HepG2 (cell line): ENCODE results near the gene AGRP. TPM values are rescaled to one million over a fixed set of nuclear protein-coding genes. Genes with fewer than 3 reads are reported as not detected.

Experiments
- ATAC-seq: fragments of 200-7000 bp; cut with Tn5 transposase; 3 replicates; pipeline ENCODE4 v1.9.1; 2020; ENCODE audit warnings: mild to moderate bottlenecking, moderate library complexity
- BruUV-seq: library from RNA; stranded (reverse); fragments of 400-500 nt; replicated peaks from 2 replicates; lab custom pipeline; 2021; lab: Mats Ljungman, UMichigan
- CTCF ChIA-PET: fragments of 300-600 bp; formaldehyde crosslinking; extraction: SDS; loops from one replicate; lab custom pipeline; 2021; ENCODE audit warnings: low total read pairs, inconsistent platforms, low intra/inter-chr PET ratio; lab: Yijun Ruan, JAX
- POLR2A ChIA-PET: fragments of 350-600 bp; sonication (Branson Sonifier 250); formaldehyde crosslinking; loops from one replicate; lab custom pipeline; 2020; ENCODE audit warnings: antibody characterized with exemption, inconsistent platforms; lab: Yijun Ruan, JAX
- DNase-seq: peaks from one replicate; pipeline ENCODE4 v3.0.0-alpha.2; 2015; ENCODE audit warnings: low spot score
- FAIRE-seq: peaks from 3 replicates; lab custom pipeline; 2011; peaks lifted over from hg19 to GRCh38; lab: Jason Lieb, UNC
- H2AFZ ChIP-seq: one replicate; pipeline ENCODE4 v1.6.1; 2011; ENCODE audit warnings: low read length, inconsistent platforms
- H3K27ac ChIP-seq: fragments of 300-600 bp; 3 replicates; pipeline ENCODE4 v1.8.0; 2011; ENCODE audit warnings: mixed run types, mild to moderate bottlenecking, mixed read lengths, low read length, inconsistent platforms; ENCODE audit not compliant: insufficient read depth; ENCODE audit errors: extremely low read length
- H3K27me3 ChIP-seq, 2 experiments: fragments of 200-600 bp in 1 of 2; 2 replicates in 1 of 2; 3 replicates in 1 of 2; pipeline versions ENCODE4 v1.6.0 to v1.8.0; 2011; ENCODE audit warnings: low read length in 2 of 2, mild to moderate bottlenecking in 2 of 2, moderate library complexity in 2 of 2, inconsistent platforms in 1 of 2; ENCODE audit not compliant: insufficient read depth in 2 of 2, control insufficient read depth in 1 of 2
- H3K36me3 ChIP-seq, 2 experiments: fragments of 200-600 bp in 1 of 2; replicated peaks in 1 of 2; 2 replicates in 1 of 2; 3 replicates in 1 of 2; pipeline versions ENCODE4 v1.5.1 to v1.8.0; 2011; ENCODE audit warnings: low read length in 2 of 2, inconsistent platforms in 1 of 2; ENCODE audit not compliant: insufficient read depth in 2 of 2, control insufficient read depth in 1 of 2
- H3K4me1 ChIP-seq: 2 replicates; pipeline ENCODE4 v1.5.1; 2012; ENCODE audit warnings: low read length, inconsistent platforms; ENCODE audit not compliant: insufficient read depth
- H3K4me2 ChIP-seq: 2 replicates; pipeline ENCODE4 v1.6.0; 2011; ENCODE audit warnings: low read depth, low read length, inconsistent platforms
- H3K4me3 ChIP-seq, 3 experiments: fragments of 200-600 bp in 1 of 3; sonication (generic), shearing (Covaris generic) in 1 of 3; replicated peaks in 1 of 3; 2 replicates each; pipeline ENCODE4 v1.5.1; 2011 to 2016; ENCODE audit warnings: low read length in 3 of 3, inconsistent platforms in 2 of 3, low read depth in 2 of 3, mild to moderate bottlenecking in 2 of 3, control low read depth in 1 of 3, mixed read lengths in 1 of 3; ENCODE audit not compliant: insufficient read depth in 1 of 3
- H3K79me2 ChIP-seq: one replicate; pipeline ENCODE4 v1.6.1; 2011; ENCODE audit warnings: low read length, inconsistent platforms; ENCODE audit not compliant: insufficient read depth
- H3K9ac ChIP-seq: 2 replicates; pipeline ENCODE4 v1.6.0; 2011; ENCODE audit warnings: mild to moderate bottlenecking, low read depth, low read length, inconsistent platforms; ENCODE audit not compliant: insufficient read depth
- H3K9me3 ChIP-seq: 2 replicates; pipeline ENCODE4 v1.5.1; 2012; ENCODE audit warnings: mild to moderate bottlenecking, low read length
- H4K20me1 ChIP-seq: 2 replicates; pipeline ENCODE4 v1.6.0; 2011; ENCODE audit warnings: inconsistent platforms, mild to moderate bottlenecking, low read length, moderate library complexity; ENCODE audit not compliant: insufficient read depth
- AGO2 ChIP-seq: fragments of 200-400 bp; formaldehyde crosslinking; optimal IDR thresholded peaks from 2 replicates; pipeline ENCODE3; 2017; ENCODE audit warnings: mild to moderate bottlenecking, low read depth, low read length, moderate library complexity
- ATF7 ChIP-seq, 2 experiments: fragments of 450-650 bp in 1 of 2; sonication (generic) in 1 of 2; formaldehyde crosslinking in 1 of 2; IDR thresholded peaks; 2 replicates each; pipeline versions ENCODE4 v1.4.0 to v1.6.1; 2016 to 2020; ENCODE audit warnings: antibody characterized with exemption in 1 of 2, mild to moderate bottlenecking in 1 of 2, missing genetic modification reagents in 1 of 2
- DDIT3 ChIP-seq: sonication (generic); formaldehyde crosslinking; IDR thresholded peaks from 2 replicates; pipeline ENCODE4 v1.4.0; 2020; ENCODE audit warnings: mild to moderate bottlenecking, missing genetic modification reagents
- KDM5A ChIP-seq: fragments of 200-600 bp; sonication (generic); IDR thresholded peaks from 2 replicates; pipeline ENCODE4 v1.7.0; 2018; ENCODE audit warnings: antibody characterized with exemption, mild to moderate bottlenecking, low read length, borderline replicate concordance
- PHF21A ChIP-seq: sonication (generic); formaldehyde crosslinking; IDR thresholded peaks from 2 replicates; pipeline ENCODE4 v1.5.0; 2020; ENCODE audit warnings: mild to moderate bottlenecking, missing genetic modification reagents
- RNF2 ChIP-seq: fragments of 450-650 bp; conservative IDR thresholded peaks from 2 replicates; pipeline ENCODE4 v1.6.1; 2016; ENCODE audit warnings: low read depth
- ZBTB26 ChIP-seq: IDR thresholded peaks from 2 replicates; pipeline ENCODE4 v1.6.1; 2016; ENCODE audit warnings: missing compliant biosample characterization, missing genetic modification reagents, borderline replicate concordance
- ZBTB39 ChIP-seq: sonication (generic); formaldehyde crosslinking; IDR thresholded peaks from 2 replicates; pipeline ENCODE4 v1.5.0; 2020; ENCODE audit warnings: missing genetic modification reagents
- ZFP91 ChIP-seq: sonication (generic); formaldehyde crosslinking; IDR thresholded peaks from 2 replicates; pipeline ENCODE4 v1.9.0; 2022; ENCODE audit warnings: missing genetic modification reagents, mild to moderate bottlenecking, borderline replicate concordance
- ZNF232 ChIP-seq: sonication (generic); formaldehyde crosslinking; IDR thresholded peaks from 2 replicates; pipeline ENCODE4 v1.4.0; 2020; ENCODE audit warnings: missing genetic modification reagents, borderline replicate concordance
- ZNF260 ChIP-seq: sonication (generic); formaldehyde crosslinking; IDR thresholded peaks from 2 replicates; pipeline ENCODE4 v1.4.0; 2020; ENCODE audit warnings: missing genetic modification reagents, low read depth, mild to moderate bottlenecking, borderline replicate concordance
- ZNF275 ChIP-seq: sonication (generic); formaldehyde crosslinking; IDR thresholded peaks from 2 replicates; pipeline ENCODE4 v1.8.0; 2022; ENCODE audit warnings: missing genetic modification reagents, mild to moderate bottlenecking, inconsistent platforms, borderline replicate concordance
- ZNF790 ChIP-seq: sonication (generic); formaldehyde crosslinking; IDR thresholded peaks from 2 replicates; pipeline ENCODE4 v1.8.0; 2022; ENCODE audit warnings: missing genetic modification reagents, mild to moderate bottlenecking, borderline replicate concordance
- WGBS: methylation state at CpG from one replicate; pipeline ENCODE4 v1.1.6; 2017; ENCODE audit warnings: low lambda C conversion rate; 5-methylcytosine and 5-hydroxymethylcytosine counted together
- in situ Hi-C: cut with HindIII; loops from 2 replicates; pipeline ENCODE4 v1.10.0; 2017; ENCODE audit warnings: low pct_unique_long_range_greater_than_20kb; ENCODE audit not compliant: extremely low pct_ligation_motif_present
- intact Hi-C: fragments of 100-400 bp; cut with micrococcal nuclease; formaldehyde crosslinking; loops from one replicate; pipeline ENCODE4 v1.10.0; 2022; ENCODE audit not compliant: unreplicated experiment
- polyA plus RNA-seq, 8 experiments: library from polyadenylated mRNA; depleted of rRNA in 3 of 8; stranded (reverse) in 7 of 8; unstranded in 1 of 8; fragments of >200 nt; fragmentation: Illumina TruSeq in 4 of 8; extraction: Trizol in 4 of 8; gene quantifications; 2 replicates each; pipeline versions ENCODE4 v1.2.1 to v1.2.3, GENCODE V29; 2011 to 2016; ENCODE audit warnings: low read depth in 4 of 8, missing spikeins in 1 of 8, mixed read lengths in 1 of 8; ENCODE audit not compliant: insufficient read depth in 1 of 8
- total RNA-seq, 5 experiments: library from RNA; depleted of rRNA; stranded (reverse); fragments of >200 nt; fragmentation: Illumina TruSeq; extraction: Trizol; gene quantifications; 2 replicates each; pipeline ENCODE4 v1.2.3, GENCODE V29; 2016; ENCODE audit warnings: low read depth in 1 of 5

The AGRP gene
- total and polyA plus RNA-seq, 2 of the 13 experiments (the other 11 are each of a cell fraction or from before 2014, with no cell fraction given): not detected

GRCh38 chr16:67468731-67469130 is 14.6 kb downstream of the AGRP start (continued):
- no peak for TF ChIP-seq ZFP91 (CRISPR knock-in tag)

- no peak overlapping the region for H3K9ac ChIP-seq
- H4K20me1 ChIP-seq: peaks cover 7% of the 10 kb centered on the region
- in situ Hi-C loops (loop anchor here (5.0 kb wide), 1 partner anchor 34 kb away; the partner anchor contains the start of gene HSD11B2), intact Hi-C loops (loop anchor here (5.0 kb wide), 1 partner anchor 189 kb away; the partner anchor contains the start of gene PLEKHG4)
- WGBS: 75% methylated on average over 6 of the region's 6 CpGs
- H3K4me2 ChIP-seq: no peak overlapping the region
- no peak overlapping the region for H2AFZ ChIP-seq
- H3K27ac ChIP-seq: no peak overlapping the region
- H3K4me3 ChIP-seq: no peak overlapping the region
- FAIRE-seq: no peak
- POLR2A ChIA-PET: interaction anchor here (1.5 kb wide), 1 partner anchor 21 kb away, joined by 4 read pairs; no protein-coding TSS in a partner anchor
- peaks cover 18% of the 10 kb centered on the region for H3K79me2 ChIP-seq
- DNase-seq: no peak
- CTCF ChIA-PET: interaction anchor here (1.6 to 5.3 kb wide), 3 partner anchors 10 to 38 kb away, joined by 4 to 98 read pairs (median 9); partner anchors contain the start of gene HSD11B2
- peaks cover 5% of the 10 kb centered on the region for H3K4me1 ChIP-seq
- ATAC-seq: no peak
- H3K36me3 ChIP-seq: peaks cover 0 to 4% of the 10 kb centered on the region in 2 experiments; a peak in 2 of 5 replicates
- no peaks in the 10 kb centered on the region for H3K9me3 ChIP-seq
- no peaks in the 10 kb centered on the region for H3K27me3 ChIP-seq
- no TSS peak for BruUV-seq
- TF ChIP-seq ZNF790 (CRISPR knock-in tag) (no peak), PHF21A (no peak), ZBTB39 (CRISPR knock-in tag) (no peak), ZNF232 (no peak), ZNF275 (CRISPR knock-in tag) (no peak), ZBTB26 (CRISPR knock-in tag) (no peak), DDIT3 (CRISPR knock-in tag) (no peak), RNF2 (no peak), ZNF260 (CRISPR knock-in tag) (no peak), AGO2 (no peak), ATF7 (IDR thresholded peaks at IDR 0.05) (no peak), ATF7 (CRISPR knock-in tag; IDR thresholded peaks at IDR 0.05) (no peak), KDM5A (no peak)
Observed at GRCh38 chr16:67466581-67466980, 16.8 kb downstream of the AGRP start.
